Measurements from ENCODE around the gene SAV1. TPM values are rescaled to one million over a fixed set of nuclear protein-coding genes. Genes with fewer than 3 reads are reported as not detected.

Gene SAV1
- total and polyA plus RNA-seq, 10 of the 15 experiments (the other 5 are each of a cell fraction or from before 2014, with no cell fraction given), result 10.1 to 29.1 (median 20.4) TPM

DNA sequence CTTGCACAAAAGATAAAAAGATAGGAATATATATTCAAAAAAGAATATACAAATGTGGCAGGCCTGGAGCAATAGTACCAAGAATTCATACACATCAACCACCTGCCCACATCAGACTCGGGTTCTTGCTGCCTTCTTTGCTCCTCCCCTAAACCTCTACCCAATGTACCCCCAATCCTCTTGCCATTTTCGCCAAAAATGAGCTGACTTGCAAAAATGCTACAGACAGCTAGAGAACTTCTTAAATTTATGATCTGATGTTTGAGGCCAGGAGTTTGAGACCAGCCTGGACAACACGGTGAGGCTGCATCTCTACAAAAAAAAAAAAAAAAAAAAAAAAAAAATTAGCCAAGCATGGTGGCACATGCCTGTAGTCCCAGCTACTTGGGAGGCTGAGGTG is 42.9 kb upstream of the SAV1 start (continued):
- TF ChIP-seq RFX5 (IDR thresholded peaks at IDR 0.05; ENCODE audit: low read depth, low read length) (no peak), ETV6 (conservative IDR thresholded peaks at IDR 0.05 in 1 of 2, IDR thresholded peaks at IDR 0.05 in 1 of 2; ENCODE audit: borderline replicate concordance in 1 of 2, low read depth in 1 of 2) (no peak), DPF2 (IDR thresholded peaks at IDR 0.05) (no peak)

DNA sequence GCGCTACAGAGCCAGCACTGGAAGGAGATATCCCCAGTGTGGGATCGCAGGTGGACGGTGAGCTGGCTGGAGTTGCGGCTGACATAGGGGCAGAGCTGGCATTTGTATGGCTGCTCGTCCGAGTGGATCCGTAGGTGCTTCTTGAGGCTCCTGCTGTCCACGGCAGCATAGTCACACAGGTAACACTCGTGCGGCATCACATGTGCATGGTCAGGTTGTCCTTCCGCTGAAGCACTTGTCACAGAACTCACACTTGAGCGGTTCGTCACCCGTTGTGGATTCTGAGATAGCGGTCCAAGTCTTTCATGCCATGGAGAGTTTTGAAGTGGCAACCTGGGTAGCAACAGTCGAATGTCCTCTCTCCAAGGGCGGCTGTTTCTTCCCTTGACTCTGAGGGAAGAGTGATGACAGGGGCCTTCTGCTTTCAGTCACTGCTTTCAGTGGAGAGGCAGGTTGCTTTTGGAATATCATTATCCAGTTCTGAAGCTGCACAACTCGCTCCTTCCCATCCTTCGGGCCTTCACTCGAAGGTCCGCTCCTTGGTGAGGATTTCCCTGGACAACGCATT is 37.0 kb upstream of the SAV1 start:
- Histone ChIP-seq H3K4me2 (ENCODE audit: control insufficient read depth, insufficient read depth) (no peak overlapping the region), H3K27me3 (replicated peaks in 1 of 2; ENCODE audit: control insufficient read depth in 2 of 2, insufficient read depth in 2 of 2, low read length in 1 of 2) (no peaks in the 10 kb centered on the region), H4K20me1 (ENCODE audit: control insufficient read depth, insufficient read depth) (no peaks in the 10 kb centered on the region), H3K9me3 (replicated peaks; ENCODE audit: control insufficient read depth, insufficient read depth, low read length) (no peaks in the 10 kb centered on the region), H3K9ac (ENCODE audit: control insufficient read depth, insufficient read depth, low read length) (no peak overlapping the region), H3K4me3 (no peak overlapping the region), H3K79me2 (ENCODE audit: control insufficient read depth, insufficient read depth, low read length) (no peaks in the 10 kb centered on the region), H3K4me1 (ENCODE audit: control insufficient read depth, insufficient read depth, low read length) (no peaks in the 10 kb centered on the region), H3K27ac (ENCODE audit: control insufficient read depth, insufficient read depth) (no peak overlapping the region), H2AFZ (ENCODE audit: control insufficient read depth, low read depth, low read length) (no peak overlapping the region), H3K36me3 (ENCODE audit: control insufficient read depth in 2 of 2, insufficient read depth in 2 of 2, low read length in 1 of 2) (no peaks in the 10 kb centered on the region)
- ATAC-seq, result no peak
- no peak for DNase-seq (ENCODE audit: low read depth, low spot score)
- in situ Hi-C loops (cut with MboI), result no loop called here
- no peak for FAIRE-seq
- no TSS peak for BruUV-seq (replicated peaks)
- ChIA-PET RAD21 (ENCODE audit: unreplicated experiment) (no interaction called here), SMC1A (ENCODE audit: uncharacterized antibody, unreplicated experiment) (interaction anchor here (1.0 kb wide), 1 partner anchor 10 kb away, joined by 4 read pairs; no protein-coding TSS in a partner anchor), POLR2A (no interaction called here), CTCF (interaction anchor here (1.1 to 2.7 kb wide), 2 partner anchors 9 to 85 kb away, joined by 3 to 10 read pairs; no protein-coding TSS in a partner anchor)
- 89% methylated on average over 22 of the region's 22 CpGs for WGBS (ENCODE audit: insufficient coverage, insufficient replicate concordance, low lambda C conversion rate, missing lambda C conversion rate)
- intact Hi-C loops (cut with micrococcal nuclease; ENCODE audit: unreplicated experiment), result no loop called here
- TF ChIP-seq CHD1 (IDR thresholded peaks at IDR 0.05; ENCODE audit: low read depth, low read length) (no peak), IRF4 (IDR thresholded peaks at IDR 0.05; ENCODE audit: low read depth, low read length) (no peak), NFYB (IDR thresholded peaks at IDR 0.05; ENCODE audit: insufficient read depth, low read depth, low read length) (no peak), YBX1 (IDR thresholded peaks at IDR 0.05) (no peak), NFYA (IDR thresholded peaks at IDR 0.05; ENCODE audit: borderline replicate concordance, low read depth, low read length) (no peak), CHD2 (IDR thresholded peaks at IDR 0.05; ENCODE audit: borderline replicate concordance, low read depth, low read length) (no peak), SIX5 (IDR thresholded peaks at IDR 0.05; ENCODE audit: low read depth, low read length, severe bottlenecking) (no peak), ZNF24 (IDR thresholded peaks at IDR 0.05) (no peak), ZNF384 (IDR thresholded peaks at IDR 0.05; ENCODE audit: borderline replicate concordance, low read depth, low read length) (no peak)
- TF ChIP-seq, protein P1, sequence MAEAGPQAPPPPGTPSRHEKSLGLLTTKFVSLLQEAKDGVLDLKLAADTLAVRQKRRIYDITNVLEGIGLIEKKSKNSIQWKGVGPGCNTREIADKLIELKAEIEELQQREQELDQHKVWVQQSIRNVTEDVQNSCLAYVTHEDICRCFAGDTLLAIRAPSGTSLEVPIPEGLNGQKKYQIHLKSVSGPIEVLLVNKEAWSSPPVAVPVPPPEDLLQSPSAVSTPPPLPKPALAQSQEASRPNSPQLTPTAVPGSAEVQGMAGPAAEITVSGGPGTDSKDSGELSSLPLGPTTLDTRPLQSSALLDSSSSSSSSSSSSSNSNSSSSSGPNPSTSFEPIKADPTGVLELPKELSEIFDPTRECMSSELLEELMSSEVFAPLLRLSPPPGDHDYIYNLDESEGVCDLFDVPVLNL (IDR thresholded peaks at IDR 0.05; ENCODE audit: low read depth, low read length), result no peak
- TF ChIP-seq, protein P2, sequence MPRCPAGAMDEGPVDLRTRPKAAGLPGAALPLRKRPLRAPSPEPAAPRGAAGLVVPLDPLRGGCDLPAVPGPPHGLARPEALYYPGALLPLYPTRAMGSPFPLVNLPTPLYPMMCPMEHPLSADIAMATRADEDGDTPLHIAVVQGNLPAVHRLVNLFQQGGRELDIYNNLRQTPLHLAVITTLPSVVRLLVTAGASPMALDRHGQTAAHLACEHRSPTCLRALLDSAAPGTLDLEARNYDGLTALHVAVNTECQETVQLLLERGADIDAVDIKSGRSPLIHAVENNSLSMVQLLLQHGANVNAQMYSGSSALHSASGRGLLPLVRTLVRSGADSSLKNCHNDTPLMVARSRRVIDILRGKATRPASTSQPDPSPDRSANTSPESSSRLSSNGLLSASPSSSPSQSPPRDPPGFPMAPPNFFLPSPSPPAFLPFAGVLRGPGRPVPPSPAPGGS (IDR thresholded peaks at IDR 0.05; ENCODE audit: borderline replicate concordance, insufficient read depth, low read depth, low read length, poor library complexity, severe bottlenecking), result no peak
- TF ChIP-seq, protein P3, sequence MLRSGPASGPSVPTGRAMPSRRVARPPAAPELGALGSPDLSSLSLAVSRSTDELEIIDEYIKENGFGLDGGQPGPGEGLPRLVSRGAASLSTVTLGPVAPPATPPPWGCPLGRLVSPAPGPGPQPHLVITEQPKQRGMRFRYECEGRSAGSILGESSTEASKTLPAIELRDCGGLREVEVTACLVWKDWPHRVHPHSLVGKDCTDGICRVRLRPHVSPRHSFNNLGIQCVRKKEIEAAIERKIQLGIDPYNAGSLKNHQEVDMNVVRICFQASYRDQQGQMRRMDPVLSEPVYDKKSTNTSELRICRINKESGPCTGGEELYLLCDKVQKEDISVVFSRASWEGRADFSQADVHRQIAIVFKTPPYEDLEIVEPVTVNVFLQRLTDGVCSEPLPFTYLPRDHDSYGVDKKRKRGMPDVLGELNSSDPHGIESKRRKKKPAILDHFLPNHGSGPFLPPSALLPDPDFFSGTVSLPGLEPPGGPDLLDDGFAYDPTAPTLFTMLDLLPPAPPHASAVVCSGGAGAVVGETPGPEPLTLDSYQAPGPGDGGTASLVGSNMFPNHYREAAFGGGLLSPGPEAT (IDR thresholded peaks at IDR 0.05; ENCODE audit: low read depth), result no peak
- TF ChIP-seq, protein P4, sequence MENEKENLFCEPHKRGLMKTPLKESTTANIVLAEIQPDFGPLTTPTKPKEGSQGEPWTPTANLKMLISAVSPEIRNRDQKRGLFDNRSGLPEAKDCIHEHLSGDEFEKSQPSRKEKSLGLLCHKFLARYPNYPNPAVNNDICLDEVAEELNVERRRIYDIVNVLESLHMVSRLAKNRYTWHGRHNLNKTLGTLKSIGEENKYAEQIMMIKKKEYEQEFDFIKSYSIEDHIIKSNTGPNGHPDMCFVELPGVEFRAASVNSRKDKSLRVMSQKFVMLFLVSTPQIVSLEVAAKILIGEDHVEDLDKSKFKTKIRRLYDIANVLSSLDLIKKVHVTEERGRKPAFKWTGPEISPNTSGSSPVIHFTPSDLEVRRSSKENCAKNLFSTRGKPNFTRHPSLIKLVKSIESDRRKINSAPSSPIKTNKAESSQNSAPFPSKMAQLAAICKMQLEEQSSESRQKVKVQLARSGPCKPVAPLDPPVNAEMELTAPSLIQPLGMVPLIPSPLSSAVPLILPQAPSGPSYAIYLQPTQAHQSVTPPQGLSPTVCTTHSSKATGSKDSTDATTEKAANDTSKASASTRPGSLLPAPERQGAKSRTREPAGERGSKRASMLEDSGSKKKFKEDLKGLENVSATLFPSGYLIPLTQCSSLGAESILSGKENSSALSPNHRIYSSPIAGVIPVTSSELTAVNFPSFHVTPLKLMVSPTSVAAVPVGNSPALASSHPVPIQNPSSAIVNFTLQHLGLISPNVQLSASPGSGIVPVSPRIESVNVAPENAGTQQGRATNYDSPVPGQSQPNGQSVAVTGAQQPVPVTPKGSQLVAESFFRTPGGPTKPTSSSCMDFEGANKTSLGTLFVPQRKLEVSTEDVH (IDR thresholded peaks at IDR 0.05; ENCODE audit: low read depth, partially characterized antibody), result no peak

Measured in GM12878 (cell line).